ENCODE data around the gene FARS2. TPM values are rescaled to one million over a fixed set of nuclear protein-coding genes. Genes with fewer than 3 reads are reported as not detected.
A peak's percentile ranks its signal among the peaks of the same experiment; 100 is the strongest.

The FARS2 gene
- total and polyA plus RNA-seq, 4 experiments from 2014 or later = 15.6 to 48.4 (median 24.3) TPM

DNA sequence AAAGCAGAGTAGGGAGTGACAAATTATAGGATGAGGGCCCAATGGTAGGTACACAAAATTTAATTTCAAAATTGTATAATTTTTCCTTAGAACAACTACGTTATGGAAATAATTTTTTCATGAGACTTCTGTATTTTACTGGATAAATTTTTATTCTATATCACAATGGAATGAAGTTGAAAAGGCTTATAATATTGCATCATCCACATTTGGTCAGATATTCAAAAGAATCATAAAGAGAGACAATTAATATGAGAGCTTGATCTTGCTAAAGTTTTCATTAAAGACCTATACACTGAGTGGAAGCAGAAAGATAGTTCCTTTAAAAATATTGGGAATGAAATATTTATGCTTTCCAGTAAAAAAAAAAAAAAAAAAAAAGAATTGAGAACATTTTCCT, 242.8 kb downstream of the FARS2 start:
- H3K27ac ChIP-seq (ENCODE audit: low read depth, low read length) = no peak overlapping the region
- ChIA-PET POLR2A (ENCODE audit: partially characterized antibody) (no interaction called here), CTCF (ENCODE audit: partially characterized antibody) (interaction anchor here (1.0 kb wide), 1 partner anchor 15 kb away, joined by 3 read pairs; no protein-coding TSS in a partner anchor)
- DNase-seq = no peak
- H3K36me3 Mint-ChIP-seq = peaks cover 3 to 27% of the 10 kb centered on the region in 2 donors
- no peaks in the 10 kb centered on the region for H3K27me3 ChIP-seq (ENCODE audit: insufficient read depth, low read length)
- H3K4me1 ChIP-seq (ENCODE audit: insufficient read depth, low read length) = peaks cover 6% of the 10 kb centered on the region
- no peak overlapping the region for H3K4me3 Mint-ChIP-seq
- intact Hi-C loops (cut with micrococcal nuclease) = no loop called here
- no peaks in the 10 kb centered on the region for H3K9me3 Mint-ChIP-seq
- H3K27ac Mint-ChIP-seq = no peak overlapping the region
- H3K4me1 Mint-ChIP-seq = peaks cover 16 to 45% (median 25%) of the 10 kb centered on the region in 4 donors
- no peaks in the 10 kb centered on the region for H3K27me3 Mint-ChIP-seq
- no peaks in the 10 kb centered on the region for H3K36me3 ChIP-seq (ENCODE audit: insufficient read depth, low read length)
- H3K4me3 ChIP-seq (ENCODE audit: low read length in 2 of 2) = no peak overlapping the region
- no peaks in the 10 kb centered on the region for H3K9me3 ChIP-seq (ENCODE audit: control insufficient read depth in 1 of 2, low read length in 2 of 2)

DNA sequence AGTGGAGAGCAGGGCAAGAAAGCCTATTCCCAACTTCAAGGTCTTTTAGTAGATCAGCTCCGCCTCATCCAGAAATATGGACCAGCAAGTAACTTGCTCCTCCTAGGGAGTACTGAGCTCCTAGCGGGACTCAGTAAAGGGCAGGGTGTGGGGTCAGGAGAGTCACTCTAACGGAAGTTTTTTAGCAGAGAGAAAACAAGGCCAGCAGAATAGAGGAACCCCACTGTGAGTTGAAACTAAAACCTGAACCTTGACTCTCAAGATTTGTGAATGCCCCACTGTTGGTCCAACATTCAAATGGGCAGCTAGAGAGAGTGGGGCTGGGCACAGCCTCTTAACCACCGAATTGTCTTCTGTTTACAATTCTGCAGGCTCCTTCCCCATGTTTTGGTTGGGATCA, 244.8 kb downstream of the FARS2 start:
- no peaks in the 10 kb centered on the region for H3K4me1 ChIP-seq (ENCODE audit: insufficient read depth, low read length)
- no peaks in the 10 kb centered on the region for H3K36me3 ChIP-seq (ENCODE audit: insufficient read depth, low read length)
- H3K36me3 Mint-ChIP-seq = peaks cover 2 to 19% of the 10 kb centered on the region in 2 donors
- H3K27me3 ChIP-seq (ENCODE audit: insufficient read depth, low read length) = no peaks in the 10 kb centered on the region
- H3K27ac ChIP-seq (ENCODE audit: low read depth, low read length) = no peak overlapping the region
- H3K4me1 Mint-ChIP-seq = peaks cover 7 to 35% (median 13%) of the 10 kb centered on the region in 4 donors
- DNase-seq = no peak
- ChIA-PET POLR2A (ENCODE audit: partially characterized antibody) (interaction anchor here (0.8 kb wide), 1 partner anchor 15 kb away, joined by 3 read pairs; no protein-coding TSS in a partner anchor), CTCF (ENCODE audit: partially characterized antibody) (interaction anchor here (0.7 kb wide), 1 partner anchor 11 kb away, joined by 3 read pairs; no protein-coding TSS in a partner anchor)
- H3K27me3 Mint-ChIP-seq = no peaks in the 10 kb centered on the region
- no peak overlapping the region for H3K4me3 Mint-ChIP-seq
- H3K27ac Mint-ChIP-seq = peak overlapping the region in 1 of 7 donors; percentile 64
- no peaks in the 10 kb centered on the region for H3K9me3 Mint-ChIP-seq
- no peaks in the 10 kb centered on the region for H3K9me3 ChIP-seq (ENCODE audit: control insufficient read depth in 1 of 2, low read length in 2 of 2)
- intact Hi-C loops (cut with micrococcal nuclease) = no loop called here
- no peak overlapping the region for H3K4me3 ChIP-seq (ENCODE audit: low read length in 2 of 2)

DNA sequence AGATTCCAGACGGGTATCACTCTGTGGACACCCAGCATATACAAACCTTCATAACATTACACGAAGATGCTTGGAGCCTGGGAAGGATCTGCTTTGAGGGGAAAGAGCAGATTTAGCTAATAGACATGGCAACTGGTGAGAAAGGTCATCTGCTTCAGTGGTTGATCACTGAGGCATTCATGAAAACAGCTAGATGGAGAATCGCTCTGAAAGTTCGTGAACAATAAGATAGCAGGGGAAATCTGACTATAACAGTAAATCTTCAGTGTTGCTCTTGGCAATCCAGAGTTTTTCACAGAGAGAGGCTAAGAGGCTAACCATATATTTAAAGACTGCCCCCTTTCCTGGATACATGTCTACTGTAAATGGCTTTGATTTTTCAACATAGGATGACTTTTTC, 245.3 kb downstream of the FARS2 start:
- no peaks in the 10 kb centered on the region for H3K36me3 ChIP-seq (ENCODE audit: insufficient read depth, low read length)
- Mint-ChIP-seq H3K36me3 (peaks cover 2 to 19% of the 10 kb centered on the region in 2 donors), H3K27me3 (no peaks in the 10 kb centered on the region), H3K4me1 (peaks cover 7 to 39% (median 14%) of the 10 kb centered on the region in 4 donors), H3K27ac (peak overlapping the region in 2 of 7 donors; percentile 61 to 64), H3K4me3 (no peak overlapping the region), H3K9me3 (no peaks in the 10 kb centered on the region)
- no peak overlapping the region for H3K27ac ChIP-seq (ENCODE audit: low read depth, low read length)
- POLR2A ChIA-PET (ENCODE audit: partially characterized antibody) = interaction anchor here (0.8 kb wide), 1 partner anchor 14 kb away, joined by 3 read pairs; no protein-coding TSS in a partner anchor
- H3K27me3 ChIP-seq (ENCODE audit: insufficient read depth, low read length) = no peaks in the 10 kb centered on the region
- intact Hi-C loops (cut with micrococcal nuclease) = no loop called here
- H3K9me3 ChIP-seq (ENCODE audit: control insufficient read depth in 1 of 2, low read length in 2 of 2) = no peaks in the 10 kb centered on the region
- CTCF ChIA-PET (ENCODE audit: partially characterized antibody) = interaction anchor here (0.7 to 1.2 kb wide), 2 partner anchors 11 to 15 kb away, joined by 3 to 4 read pairs; no protein-coding TSS in a partner anchor
- no peak overlapping the region for H3K4me3 ChIP-seq (ENCODE audit: low read length in 2 of 2)
- DNase-seq = no peak
- H3K4me1 ChIP-seq (ENCODE audit: insufficient read depth, low read length) = no peaks in the 10 kb centered on the region

DNA sequence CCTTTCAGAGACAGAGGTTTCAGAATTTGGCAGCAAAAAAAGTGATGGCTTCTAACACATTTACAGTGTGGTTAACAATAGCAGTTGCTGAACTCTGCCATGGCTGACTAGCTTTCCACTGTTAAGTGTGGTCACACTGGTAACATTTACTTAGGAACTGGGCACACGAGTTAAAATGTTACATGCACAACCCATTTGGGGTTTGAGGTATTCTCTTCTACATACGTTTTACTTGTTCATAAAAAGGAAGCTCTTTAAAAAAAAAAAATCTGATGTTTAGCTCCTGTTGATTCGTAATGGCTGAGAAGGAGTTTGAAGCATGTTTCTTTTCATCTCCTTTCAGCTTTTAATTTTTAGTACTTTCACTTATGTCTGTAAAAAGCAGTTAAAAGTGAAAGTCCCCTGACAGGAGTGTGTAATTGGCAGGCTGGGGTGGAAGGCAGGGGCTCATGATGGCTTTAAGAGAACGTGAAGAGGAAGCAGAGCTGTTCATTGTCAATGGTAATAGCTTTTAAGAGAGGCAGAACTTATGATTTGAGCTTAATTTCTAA, 245.9 kb downstream of the FARS2 start:
- Mint-ChIP-seq H3K27me3 (no peaks in the 10 kb centered on the region), H3K9me3 (no peaks in the 10 kb centered on the region), H3K4me3 (peak overlapping the region in 4 of 8 donors; percentile 3 to 71 (median 28)), H3K4me1 (peaks cover 9 to 45% (median 16%) of the 10 kb centered on the region in 4 donors), H3K27ac (peak overlapping the region in 3 of 7 donors; percentile 43 to 74 (median 61)), H3K36me3 (peaks cover 2 to 19% of the 10 kb centered on the region in 2 donors)
- H3K4me3 ChIP-seq (ENCODE audit: low read length in 2 of 2) = no peak overlapping the region
- intact Hi-C loops (cut with micrococcal nuclease) = no loop called here
- CTCF ChIA-PET (ENCODE audit: partially characterized antibody) = interaction anchor here (1.2 kb wide), 1 partner anchor 14 kb away, joined by 4 read pairs; no protein-coding TSS in a partner anchor
- no peak overlapping the region for H3K27ac ChIP-seq (ENCODE audit: low read depth, low read length)
- POLR2A ChIA-PET (ENCODE audit: partially characterized antibody) = interaction anchor here (0.8 to 0.9 kb wide), 2 partner anchors 14 to 160 kb away, joined by 3 read pairs; no protein-coding TSS in a partner anchor
- no peaks in the 10 kb centered on the region for H3K27me3 ChIP-seq (ENCODE audit: insufficient read depth, low read length)
- H3K9me3 ChIP-seq (ENCODE audit: control insufficient read depth in 1 of 2, low read length in 2 of 2) = no peaks in the 10 kb centered on the region
- no peaks in the 10 kb centered on the region for H3K4me1 ChIP-seq (ENCODE audit: insufficient read depth, low read length)
- no peak for DNase-seq
- H3K36me3 ChIP-seq (ENCODE audit: insufficient read depth, low read length) = no peaks in the 10 kb centered on the region

DNA sequence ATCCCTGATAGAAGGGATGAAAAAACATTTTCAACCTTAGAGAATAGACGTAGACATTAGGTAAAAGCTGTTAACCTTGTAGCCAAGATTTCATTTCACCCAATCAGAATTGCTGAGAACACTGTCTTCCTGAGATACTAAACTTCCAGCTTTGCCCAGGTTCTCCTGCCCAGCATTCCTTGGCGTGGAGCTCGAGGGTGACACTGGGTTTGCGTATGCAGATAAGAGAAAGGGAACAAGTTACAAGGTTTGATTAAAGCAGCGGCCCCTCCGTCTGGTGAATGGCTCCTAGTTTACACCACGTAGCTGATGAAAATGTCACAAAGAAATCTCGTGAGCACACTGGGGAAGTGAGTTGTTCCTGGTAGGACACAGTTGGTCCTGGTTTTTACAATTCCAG, 247.8 kb downstream of the FARS2 start:
- no peak overlapping the region for H3K4me3 ChIP-seq (ENCODE audit: low read length in 2 of 2)
- no peaks in the 10 kb centered on the region for H3K9me3 ChIP-seq (ENCODE audit: control insufficient read depth in 1 of 2, low read length in 2 of 2)
- no peaks in the 10 kb centered on the region for H3K27me3 ChIP-seq (ENCODE audit: insufficient read depth, low read length)
- H3K27ac ChIP-seq (ENCODE audit: low read depth, low read length) = no peak overlapping the region
- H3K27ac Mint-ChIP-seq = no peak overlapping the region
- H3K9me3 Mint-ChIP-seq = no peaks in the 10 kb centered on the region
- intact Hi-C loops (cut with micrococcal nuclease) = no loop called here
- POLR2A ChIA-PET (ENCODE audit: partially characterized antibody) = no interaction called here
- H3K4me1 Mint-ChIP-seq = peaks cover 16 to 55% (median 27%) of the 10 kb centered on the region in 4 donors
- peaks cover 0 to 1% of the 10 kb centered on the region in 2 donors for H3K27me3 Mint-ChIP-seq
- H3K36me3 ChIP-seq (ENCODE audit: insufficient read depth, low read length) = no peaks in the 10 kb centered on the region
- DNase-seq = no peak
- CTCF ChIA-PET (ENCODE audit: partially characterized antibody) = interaction anchor here (0.7 to 1.5 kb wide), 5 partner anchors 8 to 365 kb away, joined by 3 to 6 read pairs (median 3); no protein-coding TSS in a partner anchor
- peaks cover 2 to 19% of the 10 kb centered on the region in 2 donors for H3K36me3 Mint-ChIP-seq
- H3K4me3 Mint-ChIP-seq = no peak overlapping the region
- H3K4me1 ChIP-seq (ENCODE audit: insufficient read depth, low read length) = no peaks in the 10 kb centered on the region

GRCh38 chr6:5510331-5511133, 249.2 kb downstream of the FARS2 start:
- ChIA-PET CTCF (ENCODE audit: partially characterized antibody) (interaction anchor here (1.0 to 1.1 kb wide), 2 partner anchors 10 to 15 kb away, joined by 3 to 4 read pairs; no protein-coding TSS in a partner anchor), POLR2A (ENCODE audit: partially characterized antibody) (no interaction called here)
- no peaks in the 10 kb centered on the region for H3K9me3 ChIP-seq (ENCODE audit: control insufficient read depth in 1 of 2, low read length in 2 of 2)
- no peak overlapping the region for H3K4me3 ChIP-seq (ENCODE audit: low read length in 2 of 2)
- H3K4me3 Mint-ChIP-seq = no peak overlapping the region
- no peaks in the 10 kb centered on the region for H3K27me3 ChIP-seq (ENCODE audit: insufficient read depth, low read length)
- peaks cover 2 to 19% of the 10 kb centered on the region in 2 donors for H3K36me3 Mint-ChIP-seq
- no peaks in the 10 kb centered on the region for H3K36me3 ChIP-seq (ENCODE audit: insufficient read depth, low read length)
- H3K27ac Mint-ChIP-seq = no peak overlapping the region
- H3K4me1 ChIP-seq (ENCODE audit: insufficient read depth, low read length) = no peaks in the 10 kb centered on the region
- no peak overlapping the region for H3K27ac ChIP-seq (ENCODE audit: low read depth, low read length)
- peaks cover 16 to 55% (median 26%) of the 10 kb centered on the region in 4 donors for H3K4me1 Mint-ChIP-seq
- intact Hi-C loops (cut with micrococcal nuclease) = no loop called here
- no peaks in the 10 kb centered on the region for H3K9me3 Mint-ChIP-seq
- DNase-seq = no peak
- H3K27me3 Mint-ChIP-seq = peaks cover 0 to 1% of the 10 kb centered on the region in 2 donors

DNA sequence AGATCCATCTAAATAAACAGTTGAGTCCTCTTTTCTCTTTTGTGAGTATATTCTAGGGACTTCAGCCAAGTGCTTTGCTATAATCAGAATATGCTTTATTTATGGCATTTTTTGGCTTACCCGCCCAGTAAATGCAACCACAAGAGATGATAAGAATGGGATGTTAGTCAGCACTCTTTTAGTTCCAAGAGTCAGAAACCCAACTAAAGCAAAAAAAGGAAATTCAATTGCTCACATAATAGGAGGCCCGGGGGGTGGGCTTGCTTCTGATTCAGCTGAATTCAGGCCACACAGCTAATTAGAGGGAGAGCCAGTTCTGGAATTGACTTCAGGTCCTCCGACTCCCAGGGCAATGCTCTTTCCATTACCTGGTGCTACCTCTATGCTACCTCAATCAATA, 250.6 kb downstream of the FARS2 start:
- peaks cover 19 to 57% (median 28%) of the 10 kb centered on the region in 4 donors for H3K4me1 Mint-ChIP-seq
- Histone ChIP-seq H3K4me3 (ENCODE audit: low read length in 2 of 2) (no peak overlapping the region), H3K36me3 (ENCODE audit: insufficient read depth, low read length) (no peaks in the 10 kb centered on the region), H3K9me3 (ENCODE audit: control insufficient read depth in 1 of 2, low read length in 2 of 2) (no peaks in the 10 kb centered on the region), H3K27me3 (ENCODE audit: insufficient read depth, low read length) (no peaks in the 10 kb centered on the region), H3K4me1 (ENCODE audit: insufficient read depth, low read length) (peaks cover 3% of the 10 kb centered on the region), H3K27ac (ENCODE audit: low read depth, low read length) (no peak overlapping the region)
- H3K27ac Mint-ChIP-seq = no peak overlapping the region
- intact Hi-C loops (cut with micrococcal nuclease) = no loop called here
- CTCF ChIA-PET (ENCODE audit: partially characterized antibody) = no interaction called here
- no peaks in the 10 kb centered on the region for H3K9me3 Mint-ChIP-seq
- H3K27me3 Mint-ChIP-seq = peaks cover 0 to 1% of the 10 kb centered on the region in 2 donors
- peaks cover 2 to 12% of the 10 kb centered on the region in 2 donors for H3K36me3 Mint-ChIP-seq
- H3K4me3 Mint-ChIP-seq = peak overlapping the region in 1 of 8 donors; percentile 9
- POLR2A ChIA-PET (ENCODE audit: partially characterized antibody) = no interaction called here
- DNase-seq = no peak
